Measurements from ENCODE around the gene SLC39A9.
"Not testable (repeated sequence)": the region's sequence is repeated elsewhere in the genome, so short reads cannot be mapped to it uniquely, and the experiment has no call there.

The SLC39A9 gene

GRCh38 chr14:69459122-69459521 lies 60.6 kb downstream of the SLC39A9 start:
- FAIRE-seq (no peak), DNase-seq (ENCODE audit: insufficient read length, low spot score) (no peak)
- TF ChIP-seq SPI1 (IDR thresholded peaks at IDR 0.05; ENCODE audit: low read depth, low read length) (no peak), TAF1 (IDR thresholded peaks at IDR 0.05; ENCODE audit: low read depth, low read length) (no peak), POLR2AphosphoS5 (IDR thresholded peaks at IDR 0.05; ENCODE audit: low read depth, low read length) (no peak), POU2F2 (IDR thresholded peaks at IDR 0.05; ENCODE audit: low read depth, low read length) (no peak), POLR2A (IDR thresholded peaks at IDR 0.05; ENCODE audit: low read depth, low read length) (no peak), PAX5 (IDR thresholded peaks at IDR 0.05; ENCODE audit: insufficient read depth, low read length, severe bottlenecking) (no peak)

GRCh38 chr14:69460093-69460701 lies 61.7 kb downstream of the SLC39A9 start:
- FAIRE-seq (peak; percentile 85), DNase-seq (ENCODE audit: insufficient read length, low spot score) (no peak)
- TF ChIP-seq POU2F2 (IDR thresholded peaks at IDR 0.05; ENCODE audit: low read depth, low read length), result no peak
- no peak for TF ChIP-seq POLR2AphosphoS5 (IDR thresholded peaks at IDR 0.05; ENCODE audit: low read depth, low read length)
- TF ChIP-seq POLR2A (IDR thresholded peaks at IDR 0.05; ENCODE audit: low read depth, low read length), result no peak
- no peak for TF ChIP-seq SPI1 (IDR thresholded peaks at IDR 0.05; ENCODE audit: low read depth, low read length)
- no peak for TF ChIP-seq PAX5 (IDR thresholded peaks at IDR 0.05; ENCODE audit: insufficient read depth, low read length, severe bottlenecking)

GRCh38 chr14:69464379-69464778 lies 65.9 kb downstream of the SLC39A9 start:
- FAIRE-seq, result no peak
- no peak for DNase-seq (ENCODE audit: insufficient read length, low spot score)
- TF ChIP-seq PAX5 (IDR thresholded peaks at IDR 0.05; ENCODE audit: insufficient read depth, low read length, severe bottlenecking) (no peak), POLR2A (IDR thresholded peaks at IDR 0.05; ENCODE audit: low read depth, low read length) (no peak), TAF1 (IDR thresholded peaks at IDR 0.05; ENCODE audit: low read depth, low read length) (no peak), SPI1 (IDR thresholded peaks at IDR 0.05; ENCODE audit: low read depth, low read length) (no peak), POU2F2 (IDR thresholded peaks at IDR 0.05; ENCODE audit: low read depth, low read length) (no peak), POLR2AphosphoS5 (IDR thresholded peaks at IDR 0.05; ENCODE audit: low read depth, low read length) (no peak)

- no peak for DNase-seq (ENCODE audit: insufficient read length, low spot score)
- TF ChIP-seq POLR2A (IDR thresholded peaks at IDR 0.05; ENCODE audit: low read depth, low read length), result no peak
- no peak for TF ChIP-seq POLR2AphosphoS5 (IDR thresholded peaks at IDR 0.05; ENCODE audit: low read depth, low read length)
- no peak for TF ChIP-seq POU2F2 (IDR thresholded peaks at IDR 0.05; ENCODE audit: low read depth, low read length)
- no peak for FAIRE-seq
Observed at GRCh38 chr14:69464829-69465228, 66.3 kb downstream of the SLC39A9 start.

- DNase-seq (ENCODE audit: insufficient read length, low spot score), result no peak
- no peak for FAIRE-seq
- TF ChIP-seq POU2F2 (IDR thresholded peaks at IDR 0.05; ENCODE audit: low read depth, low read length) (no peak), POLR2A (IDR thresholded peaks at IDR 0.05; ENCODE audit: low read depth, low read length) (no peak), POLR2AphosphoS5 (IDR thresholded peaks at IDR 0.05; ENCODE audit: low read depth, low read length) (no peak), PAX5 (IDR thresholded peaks at IDR 0.05; ENCODE audit: insufficient read depth, low read length, severe bottlenecking) (no peak), SPI1 (IDR thresholded peaks at IDR 0.05; ENCODE audit: low read depth, low read length) (no peak), TAF1 (IDR thresholded peaks at IDR 0.05; ENCODE audit: low read depth, low read length) (no peak)
Observed at GRCh38 chr14:69468949-69469348, 70.5 kb downstream of the SLC39A9 start.

- no peak for DNase-seq (ENCODE audit: insufficient read length, low spot score)
- TF ChIP-seq POLR2A (IDR thresholded peaks at IDR 0.05; ENCODE audit: low read depth, low read length), result no peak
- TF ChIP-seq TAF1 (IDR thresholded peaks at IDR 0.05; ENCODE audit: low read depth, low read length), result no peak
- TF ChIP-seq PAX5 (IDR thresholded peaks at IDR 0.05; ENCODE audit: insufficient read depth, low read length, severe bottlenecking), result no peak
- FAIRE-seq, result no peak
Observed at GRCh38 chr14:69471436-69471835, 72.9 kb downstream of the SLC39A9 start.

GRCh38 chr14:69471916-69472315 lies 73.4 kb downstream of the SLC39A9 start:
- TF ChIP-seq TAF1 (IDR thresholded peaks at IDR 0.05; ENCODE audit: low read depth, low read length) (no peak), POLR2A (IDR thresholded peaks at IDR 0.05; ENCODE audit: low read depth, low read length) (no peak), POU2F2 (IDR thresholded peaks at IDR 0.05; ENCODE audit: low read depth, low read length) (no peak), POLR2AphosphoS5 (IDR thresholded peaks at IDR 0.05; ENCODE audit: low read depth, low read length) (no peak)
- FAIRE-seq (peak; percentile 47), DNase-seq (ENCODE audit: insufficient read length, low spot score) (no peak)

GRCh38 chr14:69473260-69473659 lies 74.8 kb downstream of the SLC39A9 start:
- FAIRE-seq (no peak), DNase-seq (ENCODE audit: insufficient read length, low spot score) (no peak)
- TF ChIP-seq PAX5 (IDR thresholded peaks at IDR 0.05; ENCODE audit: insufficient read depth, low read length, severe bottlenecking), result no peak
- no peak for TF ChIP-seq SPI1 (IDR thresholded peaks at IDR 0.05; ENCODE audit: low read depth, low read length)
- TF ChIP-seq POLR2AphosphoS5 (IDR thresholded peaks at IDR 0.05; ENCODE audit: low read depth, low read length), result no peak
- TF ChIP-seq TAF1 (IDR thresholded peaks at IDR 0.05; ENCODE audit: low read depth, low read length), result no peak
- no peak for TF ChIP-seq POLR2A (IDR thresholded peaks at IDR 0.05; ENCODE audit: low read depth, low read length)
- TF ChIP-seq POU2F2 (IDR thresholded peaks at IDR 0.05; ENCODE audit: low read depth, low read length), result no peak

- TF ChIP-seq POLR2A (IDR thresholded peaks at IDR 0.05; ENCODE audit: low read depth, low read length) (no peak), POLR2AphosphoS5 (IDR thresholded peaks at IDR 0.05; ENCODE audit: low read depth, low read length) (no peak), SPI1 (IDR thresholded peaks at IDR 0.05; ENCODE audit: low read depth, low read length) (no peak), PAX5 (IDR thresholded peaks at IDR 0.05; ENCODE audit: insufficient read depth, low read length, severe bottlenecking) (no peak), TAF1 (IDR thresholded peaks at IDR 0.05; ENCODE audit: low read depth, low read length) (no peak), POU2F2 (IDR thresholded peaks at IDR 0.05; ENCODE audit: low read depth, low read length) (no peak)
- no peak for FAIRE-seq
- DNase-seq (ENCODE audit: insufficient read length, low spot score), result no peak
Observed at GRCh38 chr14:69473946-69474345, 75.5 kb downstream of the SLC39A9 start.

- DNase-seq (ENCODE audit: insufficient read length, low spot score) (no peak), FAIRE-seq (peak; percentile 40)
- TF ChIP-seq POU2F2 (IDR thresholded peaks at IDR 0.05; ENCODE audit: low read depth, low read length) (peak; percentile 49; the same call in 1 of the 2 replicates), POLR2AphosphoS5 (IDR thresholded peaks at IDR 0.05; ENCODE audit: low read depth, low read length) (no peak)
Observed at GRCh38 chr14:69475194-69475818, 76.8 kb downstream of the SLC39A9 start.

- not testable (repeated sequence) for FAIRE-seq; DNase-seq (ENCODE audit: insufficient read length, low spot score)
Observed at GRCh38 chr14:69476824-69477450, 78.4 kb downstream of the SLC39A9 start.

- not testable (repeated sequence) for FAIRE-seq; DNase-seq (ENCODE audit: insufficient read length, low spot score)
Observed at GRCh38 chr14:69478055-69478454, 79.6 kb downstream of the SLC39A9 start.
